Measurements from ENCODE around the gene MYNN. TPM values are rescaled to one million over a fixed set of nuclear protein-coding genes. Genes with fewer than 3 reads are reported as not detected.

MYNN gene
- total and polyA plus RNA-seq, 9 of the 15 experiments (the other 6 are each of a cell fraction or from before 2014, with no cell fraction given) = 10.4 to 35.7 (median 21.3) TPM

- TF ChIP-seq E2F8 (IDR thresholded peaks at IDR 0.05; ENCODE audit: low read depth, partially characterized antibody) (no peak), PATZ1 (CRISPR knock-in tag; IDR thresholded peaks at IDR 0.05; ENCODE audit: borderline replicate concordance) (no peak), TRIM28 (IDR thresholded peaks at IDR 0.05) (peak; percentile 66; the same call in 1 of the 2 replicates), ARHGAP35 (IDR thresholded peaks at IDR 0.05; ENCODE audit: partially characterized antibody) (no peak), NCOR1 (IDR thresholded peaks at IDR 0.05) (no peak), ZNF41 (CRISPR knock-in tag; conservative IDR thresholded peaks at IDR 0.05) (no peak), MYBL2 (IDR thresholded peaks at IDR 0.05; ENCODE audit: low read depth) (no peak), MYBL2 (CRISPR knock-in tag; IDR thresholded peaks at IDR 0.05; ENCODE audit: borderline replicate concordance) (no peak), ZNF518B (CRISPR knock-in tag; IDR thresholded peaks at IDR 0.05) (no peak), PRPF4 (IDR thresholded peaks at IDR 0.05; ENCODE audit: insufficient read depth, low read depth, low read length, poor library complexity, severe bottlenecking) (no peak), PHTF2 (CRISPR knock-in tag; IDR thresholded peaks at IDR 0.05) (no peak), PYGO2 (tag; IDR thresholded peaks at IDR 0.05) (no peak)
- TF ChIP-seq, protein P1, sequence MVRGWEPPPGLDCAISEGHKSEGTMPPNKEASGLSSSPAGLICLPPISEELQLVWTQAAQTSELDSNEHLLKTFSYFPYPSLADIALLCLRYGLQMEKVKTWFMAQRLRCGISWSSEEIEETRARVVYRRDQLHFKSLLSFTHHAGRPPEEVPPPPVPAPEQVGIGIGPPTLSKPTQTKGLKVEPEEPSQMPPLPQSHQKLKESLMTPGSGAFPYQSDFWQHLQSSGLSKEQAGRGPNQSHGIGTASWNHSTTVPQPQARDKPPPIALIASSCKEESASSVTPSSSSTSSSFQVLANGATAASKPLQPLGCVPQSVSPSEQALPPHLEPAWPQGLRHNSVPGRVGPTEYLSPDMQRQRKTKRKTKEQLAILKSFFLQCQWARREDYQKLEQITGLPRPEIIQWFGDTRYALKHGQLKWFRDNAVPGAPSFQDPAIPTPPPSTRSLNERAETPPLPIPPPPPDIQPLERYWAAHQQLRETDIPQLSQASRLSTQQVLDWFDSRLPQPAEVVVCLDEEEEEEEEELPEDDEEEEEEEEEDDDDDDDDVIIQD (CRISPR knock-in tag; IDR thresholded peaks at IDR 0.05) = no peak
Measured at GRCh38 chr3:169815590-169816150, 42.5 kb downstream of the MYNN start (continued).

Data from K562 (cell line).